ENCODE results near the gene DNAH2.

DNA sequence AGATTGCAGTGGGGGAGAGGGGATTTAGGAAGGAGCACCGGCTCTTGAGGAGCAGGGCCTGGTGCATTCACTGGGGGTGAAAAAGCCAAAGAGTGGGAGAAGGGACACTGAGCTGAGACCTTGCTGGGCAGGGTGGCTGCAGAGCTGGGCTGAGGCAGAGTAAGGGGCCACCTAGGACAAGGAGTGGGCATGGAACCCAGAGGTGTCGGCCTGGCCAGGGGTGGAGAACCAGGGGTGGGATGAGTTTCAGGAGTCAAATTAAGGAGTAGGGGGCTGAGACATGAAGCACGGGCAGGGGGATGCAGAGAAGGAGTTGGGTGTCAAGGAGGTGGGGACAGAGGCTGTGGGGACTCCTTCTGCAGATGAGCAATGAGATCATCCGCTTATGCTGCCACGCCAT is 20.1 kb downstream of the DNAH2 start:
- no peak for TF ChIP-seq GATA2 (CRISPR knock-in tag; IDR thresholded peaks at IDR 0.05)
- no peak for TF ChIP-seq YY1 (IDR thresholded peaks at IDR 0.05; ENCODE audit: low read depth)
- TF ChIP-seq POLR2AphosphoS5 (IDR thresholded peaks at IDR 0.05; ENCODE audit: low read depth, low read length), result no peak
- no peak for TF ChIP-seq MAX (IDR thresholded peaks at IDR 0.05; ENCODE audit: low read depth)
- TF ChIP-seq FOXM1 (IDR thresholded peaks at IDR 0.05; ENCODE audit: low read depth), result no peak
- TF ChIP-seq, protein P1, sequence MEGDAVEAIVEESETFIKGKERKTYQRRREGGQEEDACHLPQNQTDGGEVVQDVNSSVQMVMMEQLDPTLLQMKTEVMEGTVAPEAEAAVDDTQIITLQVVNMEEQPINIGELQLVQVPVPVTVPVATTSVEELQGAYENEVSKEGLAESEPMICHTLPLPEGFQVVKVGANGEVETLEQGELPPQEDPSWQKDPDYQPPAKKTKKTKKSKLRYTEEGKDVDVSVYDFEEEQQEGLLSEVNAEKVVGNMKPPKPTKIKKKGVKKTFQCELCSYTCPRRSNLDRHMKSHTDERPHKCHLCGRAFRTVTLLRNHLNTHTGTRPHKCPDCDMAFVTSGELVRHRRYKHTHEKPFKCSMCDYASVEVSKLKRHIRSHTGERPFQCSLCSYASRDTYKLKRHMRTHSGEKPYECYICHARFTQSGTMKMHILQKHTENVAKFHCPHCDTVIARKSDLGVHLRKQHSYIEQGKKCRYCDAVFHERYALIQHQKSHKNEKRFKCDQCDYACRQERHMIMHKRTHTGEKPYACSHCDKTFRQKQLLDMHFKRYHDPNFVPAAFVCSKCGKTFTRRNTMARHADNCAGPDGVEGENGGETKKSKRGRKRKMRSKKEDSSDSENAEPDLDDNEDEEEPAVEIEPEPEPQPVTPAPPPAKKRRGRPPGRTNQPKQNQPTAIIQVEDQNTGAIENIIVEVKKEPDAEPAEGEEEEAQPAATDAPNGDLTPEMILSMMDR (IDR thresholded peaks at IDR 0.05), result no peak

Measured in SK-N-SH (cell line).